ENCODE measurements around the gene CYBRD1.
A peak's percentile ranks its signal among the peaks of the same experiment; 100 is the strongest.

Gene CYBRD1

DNA sequence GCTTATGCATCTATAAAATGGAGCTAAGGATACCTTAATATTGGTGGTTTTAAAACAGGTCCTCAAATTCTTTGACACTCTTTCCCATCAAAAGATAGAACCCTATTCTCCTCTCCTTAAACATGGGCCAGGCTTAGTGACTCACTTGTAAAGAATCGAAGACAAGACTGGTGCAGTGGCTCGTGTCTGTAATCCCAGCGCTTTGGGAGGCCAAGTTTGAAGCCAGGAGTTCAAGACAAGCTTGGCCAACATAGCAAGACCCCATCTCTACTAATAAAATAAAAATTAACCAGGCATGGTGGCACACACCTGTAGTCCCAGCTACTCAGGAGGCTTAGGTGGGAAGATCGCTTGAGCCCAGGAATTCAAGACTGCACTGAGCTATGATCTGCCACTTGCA lies 44.5 kb downstream of the CYBRD1 start:
- Histone ChIP-seq H2AFZ (ENCODE audit: low read depth, low read length) (no peak overlapping the region), H3K79me2 (ENCODE audit: insufficient read depth, low read length) (no peaks in the 10 kb centered on the region), H3K9ac (ENCODE audit: low read depth, low read length) (no peak overlapping the region), H4K20me1 (ENCODE audit: insufficient read depth, low read length) (no peaks in the 10 kb centered on the region), H3K27ac (ENCODE audit: low read length) (no peak overlapping the region), H3K9me3 (ENCODE audit: insufficient read depth, low read length, severe bottlenecking) (no peaks in the 10 kb centered on the region), H3K4me2 (ENCODE audit: insufficient read depth, low read length) (no peak overlapping the region), H3K27me3 (ENCODE audit: insufficient read depth, low read length, poor library complexity) (peaks cover 4% of the 10 kb centered on the region), H3K4me1 (ENCODE audit: insufficient read depth, low read length) (no peaks in the 10 kb centered on the region), H3K36me3 (ENCODE audit: insufficient read depth, low read length) (no peaks in the 10 kb centered on the region), H3K4me3 (ENCODE audit: low read depth in 1 of 2, low read length in 2 of 2) (no peak overlapping the region)
- ATAC-seq (ENCODE audit: insufficient read depth, low read depth) (no peak), DNase-seq (no peak)
- no peak for TF ChIP-seq EZH2 (IDR thresholded peaks at IDR 0.05; ENCODE audit: borderline replicate concordance, low read depth, low read length, severe bottlenecking)
- TF ChIP-seq, protein P1, sequence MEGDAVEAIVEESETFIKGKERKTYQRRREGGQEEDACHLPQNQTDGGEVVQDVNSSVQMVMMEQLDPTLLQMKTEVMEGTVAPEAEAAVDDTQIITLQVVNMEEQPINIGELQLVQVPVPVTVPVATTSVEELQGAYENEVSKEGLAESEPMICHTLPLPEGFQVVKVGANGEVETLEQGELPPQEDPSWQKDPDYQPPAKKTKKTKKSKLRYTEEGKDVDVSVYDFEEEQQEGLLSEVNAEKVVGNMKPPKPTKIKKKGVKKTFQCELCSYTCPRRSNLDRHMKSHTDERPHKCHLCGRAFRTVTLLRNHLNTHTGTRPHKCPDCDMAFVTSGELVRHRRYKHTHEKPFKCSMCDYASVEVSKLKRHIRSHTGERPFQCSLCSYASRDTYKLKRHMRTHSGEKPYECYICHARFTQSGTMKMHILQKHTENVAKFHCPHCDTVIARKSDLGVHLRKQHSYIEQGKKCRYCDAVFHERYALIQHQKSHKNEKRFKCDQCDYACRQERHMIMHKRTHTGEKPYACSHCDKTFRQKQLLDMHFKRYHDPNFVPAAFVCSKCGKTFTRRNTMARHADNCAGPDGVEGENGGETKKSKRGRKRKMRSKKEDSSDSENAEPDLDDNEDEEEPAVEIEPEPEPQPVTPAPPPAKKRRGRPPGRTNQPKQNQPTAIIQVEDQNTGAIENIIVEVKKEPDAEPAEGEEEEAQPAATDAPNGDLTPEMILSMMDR (IDR thresholded peaks at IDR 0.05; ENCODE audit: borderline replicate concordance, extremely low read depth, low read length, poor library complexity, severe bottlenecking) = no peak

DNA sequence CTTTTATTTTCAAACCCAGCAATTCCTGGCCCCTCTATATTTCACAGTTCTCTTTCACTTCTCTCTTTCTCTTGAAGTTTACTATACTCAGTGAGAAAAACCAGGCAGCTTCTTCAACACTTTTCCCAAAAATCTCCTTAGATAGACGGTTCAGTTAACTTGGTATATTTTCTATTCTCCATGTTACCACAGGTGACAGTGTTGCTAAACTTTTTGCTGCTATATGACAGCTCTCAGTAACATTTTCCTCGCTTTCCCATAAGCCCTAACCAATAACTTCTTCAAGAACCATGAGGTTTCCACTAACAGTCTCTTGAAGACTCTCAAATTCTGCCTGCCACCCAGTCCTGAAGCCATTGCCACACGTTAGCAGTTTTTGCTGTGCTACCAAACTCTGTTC lies 45.8 kb downstream of the CYBRD1 start:
- TF ChIP-seq, protein P1 (IDR thresholded peaks at IDR 0.05; ENCODE audit: borderline replicate concordance, extremely low read depth, low read length, poor library complexity, severe bottlenecking) = peak; percentile 55
- no peak for TF ChIP-seq EZH2 (IDR thresholded peaks at IDR 0.05; ENCODE audit: borderline replicate concordance, low read depth, low read length, severe bottlenecking)
- Histone ChIP-seq H3K79me2 (ENCODE audit: insufficient read depth, low read length) (no peaks in the 10 kb centered on the region), H3K9ac (ENCODE audit: low read depth, low read length) (no peak overlapping the region), H3K4me3 (ENCODE audit: low read depth in 1 of 2, low read length in 2 of 2) (no peak overlapping the region), H3K9me3 (ENCODE audit: insufficient read depth, low read length, severe bottlenecking) (no peaks in the 10 kb centered on the region), H3K36me3 (ENCODE audit: insufficient read depth, low read length) (no peaks in the 10 kb centered on the region), H4K20me1 (ENCODE audit: insufficient read depth, low read length) (no peaks in the 10 kb centered on the region), H2AFZ (ENCODE audit: low read depth, low read length) (no peak overlapping the region), H3K4me1 (ENCODE audit: insufficient read depth, low read length) (no peaks in the 10 kb centered on the region), H3K4me2 (ENCODE audit: insufficient read depth, low read length) (no peak overlapping the region), H3K27ac (ENCODE audit: low read length) (no peak overlapping the region), H3K27me3 (ENCODE audit: insufficient read depth, low read length, poor library complexity) (peaks cover 7% of the 10 kb centered on the region)
- ATAC-seq (ENCODE audit: insufficient read depth, low read depth) (peak; percentile 67; the same call in 2 of the 3 replicates), DNase-seq (no peak)

DNA sequence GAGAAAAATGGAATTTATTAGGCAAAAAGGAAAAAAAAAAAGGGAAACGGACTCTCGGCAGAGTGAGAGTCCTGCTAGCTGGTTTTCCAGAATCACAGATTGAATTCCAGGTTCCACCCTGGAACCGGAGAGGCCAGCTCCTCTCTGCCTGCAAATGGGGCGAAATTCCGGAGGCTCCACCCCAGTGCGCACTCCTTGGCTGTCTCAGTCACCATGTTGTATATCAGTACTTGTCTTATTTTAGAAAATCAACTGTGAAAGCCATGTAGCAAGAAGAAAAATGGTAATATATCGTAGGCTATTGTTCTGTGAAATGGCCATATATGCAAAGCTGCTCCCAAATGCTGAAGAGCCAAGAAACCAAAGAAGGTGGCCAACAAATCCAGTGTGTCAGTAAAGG lies 49.4 kb downstream of the CYBRD1 start:
- H2AFZ ChIP-seq (ENCODE audit: low read depth, low read length) = no peak overlapping the region
- H4K20me1 ChIP-seq (ENCODE audit: insufficient read depth, low read length) = no peaks in the 10 kb centered on the region
- TF ChIP-seq, protein P1 (IDR thresholded peaks at IDR 0.05; ENCODE audit: borderline replicate concordance, extremely low read depth, low read length, poor library complexity, severe bottlenecking) = no peak
- no peak for TF ChIP-seq EZH2 (IDR thresholded peaks at IDR 0.05; ENCODE audit: borderline replicate concordance, low read depth, low read length, severe bottlenecking)
- no peaks in the 10 kb centered on the region for H3K4me1 ChIP-seq (ENCODE audit: insufficient read depth, low read length)
- peaks cover 17% of the 10 kb centered on the region for H3K27me3 ChIP-seq (ENCODE audit: insufficient read depth, low read length, poor library complexity)
- no peak overlapping the region for H3K4me2 ChIP-seq (ENCODE audit: insufficient read depth, low read length)
- H3K9me3 ChIP-seq (ENCODE audit: insufficient read depth, low read length, severe bottlenecking) = no peaks in the 10 kb centered on the region
- DNase-seq (no peak), ATAC-seq (ENCODE audit: insufficient read depth, low read depth) (no peak)
- H3K27ac ChIP-seq (ENCODE audit: low read length) = no peak overlapping the region
- no peaks in the 10 kb centered on the region for H3K79me2 ChIP-seq (ENCODE audit: insufficient read depth, low read length)
- H3K9ac ChIP-seq (ENCODE audit: low read depth, low read length) = no peak overlapping the region
- no peaks in the 10 kb centered on the region for H3K36me3 ChIP-seq (ENCODE audit: insufficient read depth, low read length)
- H3K4me3 ChIP-seq (ENCODE audit: low read depth in 1 of 2, low read length in 2 of 2) = no peak overlapping the region
